GM13977 (cell line): ENCODE results near the gene TTC7B.

Experiments used
- DNase-seq: peaks from one replicate; pipeline ENCODE4 v3.0.0; 2012; ENCODE audit warnings: low spot score
- CTCF ChIP-seq: IDR thresholded peaks from 2 replicates; pipeline ENCODE4 v1.5.1; 2012; ENCODE audit warnings: mild to moderate bottlenecking, control low read depth; ENCODE audit not compliant: insufficient read depth; ENCODE audit errors: extremely low read depth, missing control alignments
- in situ Hi-C: fragments of 300-500 bp; cut with MboI; formaldehyde crosslinking; loops from one replicate; pipeline ENCODE4 v1.12.0; 2022; ENCODE audit warnings: low sequenced_read_pairs, low pct_unique_long_range_greater_than_20kb, mixed read lengths, inconsistent platforms; ENCODE audit not compliant: unreplicated experiment

TTC7B gene

GRCh38 chr14:90714811-90715210 lies 101.4 kb downstream of the TTC7B start:
- TF ChIP-seq CTCF: no peak
- DNase-seq: no peak
- in situ Hi-C loops: no loop called here

DNA sequence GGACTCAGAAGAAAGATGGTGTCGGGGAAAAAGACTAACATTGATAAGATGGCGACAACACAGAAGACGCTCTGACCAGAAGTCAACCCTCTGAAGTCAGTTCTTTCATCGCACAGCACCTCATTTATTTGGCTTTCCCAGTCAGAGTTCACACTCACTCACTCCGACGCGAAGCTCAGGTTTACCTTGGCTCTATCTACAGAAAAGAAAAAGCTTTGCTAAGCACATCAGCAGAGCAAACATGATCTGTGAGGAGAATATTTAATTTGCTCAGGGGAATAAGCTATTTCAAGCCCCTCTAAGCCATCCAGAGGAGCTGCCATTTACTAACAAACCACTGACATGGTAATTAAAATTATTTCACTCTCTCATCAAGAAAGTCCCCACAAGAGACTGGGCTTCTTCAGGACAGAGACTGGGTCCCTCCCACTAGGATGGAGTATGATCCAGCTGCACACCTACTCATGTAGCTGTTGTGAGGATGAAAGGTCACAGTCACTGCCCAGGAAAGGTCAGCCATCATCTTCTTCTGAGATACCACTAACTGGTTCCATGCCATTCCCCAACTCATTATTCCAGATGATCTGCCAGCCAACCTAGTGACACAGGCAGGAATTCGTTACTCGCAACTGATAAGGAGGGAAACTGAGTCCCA lies 111.4 kb downstream of the TTC7B start:
- in situ Hi-C loops: no loop called here
- no peak for DNase-seq
- TF ChIP-seq CTCF: no peak

DNA sequence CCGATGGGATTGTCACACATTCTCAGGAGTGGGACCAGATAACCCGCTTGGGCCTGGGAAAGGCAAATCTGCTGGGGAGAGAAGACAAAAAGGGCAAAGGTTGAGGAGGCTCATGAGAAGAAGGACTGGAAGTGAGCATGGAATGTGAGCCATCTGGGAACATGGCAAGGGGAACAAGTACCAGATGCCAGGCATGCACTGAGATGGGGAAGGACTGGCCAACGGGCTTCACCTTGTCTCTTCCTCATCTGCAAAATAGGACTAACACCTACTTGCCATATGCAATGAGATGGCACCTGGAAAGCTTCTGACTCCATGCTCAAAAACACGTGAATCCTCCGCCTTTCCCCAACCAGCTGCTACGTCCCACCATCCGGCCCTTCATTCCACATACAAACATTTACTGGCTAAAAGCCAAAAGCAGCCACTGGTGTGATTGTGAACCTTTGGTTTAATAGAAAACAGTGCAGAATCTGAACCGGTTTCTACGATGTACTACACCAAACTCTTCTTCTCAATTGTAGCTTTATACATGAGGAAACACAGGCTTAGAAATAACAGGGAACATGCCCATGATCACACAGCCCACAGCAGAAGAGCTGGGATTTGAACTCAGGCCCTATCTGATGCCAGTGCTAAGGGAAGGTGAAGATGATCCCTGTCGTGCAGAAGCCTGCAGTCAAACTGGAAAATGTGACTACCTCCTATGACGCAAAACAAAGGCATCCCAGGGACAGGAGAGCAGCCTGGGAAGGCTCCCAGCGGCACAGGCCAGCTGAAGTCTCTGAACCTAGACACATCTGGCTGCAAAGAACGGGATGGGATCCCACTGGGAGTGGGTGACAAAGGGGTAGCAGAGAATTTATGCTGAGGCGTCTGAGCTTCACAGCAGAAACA lies 112.1 kb downstream of the TTC7B start:
- DNase-seq: no peak
- no peak for TF ChIP-seq CTCF
- in situ Hi-C loops: no loop called here

DNA sequence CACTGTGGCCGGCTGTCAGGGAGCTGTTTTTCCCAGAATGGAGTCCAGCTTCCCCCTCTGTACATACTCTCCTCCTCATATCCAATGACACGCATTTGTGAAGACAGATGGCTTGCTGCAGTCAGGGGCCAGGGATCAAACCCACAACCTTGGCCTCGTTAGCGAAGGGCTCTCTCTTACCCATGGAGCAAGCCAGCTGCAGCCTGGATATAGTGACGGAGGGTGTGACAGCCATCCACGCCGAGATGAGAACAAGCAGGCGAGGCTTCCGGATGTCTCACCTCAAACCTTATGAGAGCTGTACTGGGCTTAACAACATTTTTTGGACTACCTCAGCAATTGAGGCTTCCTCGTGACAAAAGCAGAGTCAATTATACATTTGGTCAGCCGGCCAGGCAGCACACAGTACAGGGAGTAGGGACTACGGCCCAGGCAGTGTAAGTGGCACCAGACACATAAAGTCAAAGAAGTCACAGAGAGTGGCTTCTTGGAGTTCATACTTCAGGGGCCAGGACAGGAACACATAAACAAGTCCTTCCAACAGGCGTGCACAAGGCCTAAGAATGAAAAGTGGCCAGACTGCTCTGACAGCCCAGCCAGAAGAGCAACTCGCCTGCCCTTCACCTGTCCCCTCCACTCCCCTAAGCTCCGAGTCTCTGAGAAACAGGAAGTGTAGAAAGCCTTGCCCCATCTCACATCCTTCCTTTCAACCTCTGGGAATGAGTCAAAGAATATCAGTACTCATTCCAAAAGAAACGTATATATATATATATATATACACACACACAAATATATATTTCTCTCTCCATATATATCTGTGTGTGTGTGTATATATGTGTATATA lies 115.1 kb downstream of the TTC7B start:
- no peak for TF ChIP-seq CTCF
- in situ Hi-C loops: no loop called here
- no peak for DNase-seq

DNA sequence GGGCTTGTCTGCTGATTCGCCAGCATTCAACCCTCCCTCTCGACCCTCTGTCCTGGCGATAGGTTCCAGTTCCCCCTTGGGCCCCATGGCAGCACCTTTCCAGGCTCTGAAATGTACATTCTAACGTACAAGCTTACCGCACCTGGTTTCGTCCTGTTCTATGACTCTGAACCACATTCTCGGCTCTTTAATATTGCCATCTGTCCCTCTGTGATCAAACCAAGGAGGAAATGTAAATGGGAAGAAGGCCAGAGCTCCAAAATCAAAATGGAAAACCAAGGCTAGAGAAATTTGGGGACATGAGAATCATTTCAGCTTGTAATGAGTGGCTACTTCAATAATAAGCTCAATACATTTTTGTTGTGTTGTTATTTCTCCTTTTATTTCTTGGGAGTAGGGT lies 117.2 kb downstream of the TTC7B start:
- no peak for DNase-seq
- TF ChIP-seq CTCF: no peak
- in situ Hi-C loops: no loop called here

- no peak for TF ChIP-seq CTCF
- in situ Hi-C loops: no loop called here
- no peak for DNase-seq
These were observed 117.8 kb downstream of the TTC7B start for GRCh38 chr14:90698379-90698869.
